HepG2 (cell line): Measurements from ENCODE around the gene RFX7. TPM values are rescaled to one million over a fixed set of nuclear protein-coding genes. Genes with fewer than 3 reads are reported as not detected.

ENCODE experiments used
- ATAC-seq: fragments of 200-7000 bp; cut with Tn5 transposase; 3 replicates; pipeline ENCODE4 v1.9.1; 2020; ENCODE audit warnings: mild to moderate bottlenecking, moderate library complexity
- BruUV-seq: library from RNA; stranded (reverse); fragments of 400-500 nt; replicated peaks from 2 replicates; lab custom pipeline; 2021; lab: Mats Ljungman, UMichigan
- CTCF ChIA-PET: fragments of 300-600 bp; formaldehyde crosslinking; extraction: SDS; loops from one replicate; lab custom pipeline; 2021; ENCODE audit warnings: low total read pairs, inconsistent platforms, low intra/inter-chr PET ratio; lab: Yijun Ruan, JAX
- POLR2A ChIA-PET: fragments of 350-600 bp; sonication (Branson Sonifier 250); formaldehyde crosslinking; loops from one replicate; lab custom pipeline; 2020; ENCODE audit warnings: antibody characterized with exemption, inconsistent platforms; lab: Yijun Ruan, JAX
- DNase-seq: peaks from one replicate; pipeline ENCODE4 v3.0.0-alpha.2; 2015; ENCODE audit warnings: low spot score
- FAIRE-seq: peaks from 3 replicates; lab custom pipeline; 2011; peaks lifted over from hg19 to GRCh38; lab: Jason Lieb, UNC
- H2AFZ ChIP-seq: one replicate; pipeline ENCODE4 v1.6.1; 2011; ENCODE audit warnings: low read length, inconsistent platforms
- H3K27ac ChIP-seq: fragments of 300-600 bp; 3 replicates; pipeline ENCODE4 v1.8.0; 2011; ENCODE audit warnings: mixed run types, mild to moderate bottlenecking, mixed read lengths, low read length, inconsistent platforms; ENCODE audit not compliant: insufficient read depth; ENCODE audit errors: extremely low read length
- H3K27me3 ChIP-seq, 2 experiments: fragments of 200-600 bp in 1 of 2; 2 replicates in 1 of 2; 3 replicates in 1 of 2; pipeline versions ENCODE4 v1.6.0 to v1.8.0; 2011; ENCODE audit warnings: low read length in 2 of 2, mild to moderate bottlenecking in 2 of 2, moderate library complexity in 2 of 2, inconsistent platforms in 1 of 2; ENCODE audit not compliant: insufficient read depth in 2 of 2, control insufficient read depth in 1 of 2
- H3K36me3 ChIP-seq, 2 experiments: fragments of 200-600 bp in 1 of 2; replicated peaks in 1 of 2; 2 replicates in 1 of 2; 3 replicates in 1 of 2; pipeline versions ENCODE4 v1.5.1 to v1.8.0; 2011; ENCODE audit warnings: low read length in 2 of 2, inconsistent platforms in 1 of 2; ENCODE audit not compliant: insufficient read depth in 2 of 2, control insufficient read depth in 1 of 2
- H3K4me1 ChIP-seq: 2 replicates; pipeline ENCODE4 v1.5.1; 2012; ENCODE audit warnings: low read length, inconsistent platforms; ENCODE audit not compliant: insufficient read depth
- H3K4me2 ChIP-seq: 2 replicates; pipeline ENCODE4 v1.6.0; 2011; ENCODE audit warnings: low read depth, low read length, inconsistent platforms
- H3K4me3 ChIP-seq, 3 experiments: fragments of 200-600 bp in 1 of 3; sonication (generic), shearing (Covaris generic) in 1 of 3; replicated peaks in 1 of 3; 2 replicates each; pipeline ENCODE4 v1.5.1; 2011 to 2016; ENCODE audit warnings: low read length in 3 of 3, inconsistent platforms in 2 of 3, low read depth in 2 of 3, mild to moderate bottlenecking in 2 of 3, control low read depth in 1 of 3, mixed read lengths in 1 of 3; ENCODE audit not compliant: insufficient read depth in 1 of 3
- H3K79me2 ChIP-seq: one replicate; pipeline ENCODE4 v1.6.1; 2011; ENCODE audit warnings: low read length, inconsistent platforms; ENCODE audit not compliant: insufficient read depth
- H3K9ac ChIP-seq: 2 replicates; pipeline ENCODE4 v1.6.0; 2011; ENCODE audit warnings: mild to moderate bottlenecking, low read depth, low read length, inconsistent platforms; ENCODE audit not compliant: insufficient read depth
- H3K9me3 ChIP-seq: 2 replicates; pipeline ENCODE4 v1.5.1; 2012; ENCODE audit warnings: mild to moderate bottlenecking, low read length
- H4K20me1 ChIP-seq: 2 replicates; pipeline ENCODE4 v1.6.0; 2011; ENCODE audit warnings: inconsistent platforms, mild to moderate bottlenecking, low read length, moderate library complexity; ENCODE audit not compliant: insufficient read depth
- CBX2 ChIP-seq, 2 experiments: fragments of 200-600 bp in 1 of 2; sonication (generic); formaldehyde crosslinking in 1 of 2; IDR thresholded peaks; 2 replicates each; pipeline versions ENCODE4 v1.7.0 to v1.8.1; 2018 to 2022; ENCODE audit warnings: low read depth in 2 of 2, low read length in 1 of 2, mild to moderate bottlenecking in 1 of 2, missing genetic modification reagents in 1 of 2
- CHD4 ChIP-seq: fragments of 200-600 bp; sonication (generic); IDR thresholded peaks from 2 replicates; pipeline ENCODE4 v1.7.0; 2017; ENCODE audit warnings: mild to moderate bottlenecking, low read length, borderline replicate concordance
- EEA1 ChIP-seq: sonication (generic); formaldehyde crosslinking; IDR thresholded peaks from 2 replicates; pipeline ENCODE4 v1.5.1; 2020; ENCODE audit warnings: mild to moderate bottlenecking, missing genetic modification reagents, borderline replicate concordance
- FOXO4 ChIP-seq: sonication (generic); formaldehyde crosslinking; conservative IDR thresholded peaks from 2 replicates; pipeline ENCODE4 v1.8.1; 2023; ENCODE audit warnings: missing genetic modification reagents
- HMG20A ChIP-seq: IDR thresholded peaks from 2 replicates; pipeline ENCODE4 v1.6.1; 2016; ENCODE audit warnings: borderline replicate concordance
- HNRNPLL ChIP-seq: fragments of 200-400 bp; formaldehyde crosslinking; IDR thresholded peaks from 2 replicates; pipeline ENCODE4 v1.6.1; 2017; ENCODE audit warnings: mild to moderate bottlenecking, low read depth, low read length; ENCODE audit not compliant: poor library complexity, severe bottlenecking
- NFKBIZ ChIP-seq: IDR thresholded peaks from 2 replicates; pipeline ENCODE4 v1.6.1; 2018; ENCODE audit warnings: missing genetic modification reagents, missing compliant biosample characterization
- SRSF4 ChIP-seq: fragments of 200-400 bp; formaldehyde crosslinking; IDR thresholded peaks from one replicate; pipeline ENCODE4 v1.6.1; 2018; ENCODE audit warnings: mild to moderate bottlenecking, low read depth, low read length, moderate library complexity; ENCODE audit not compliant: poor library complexity, severe bottlenecking
- TBX3 ChIP-seq: fragments of 450-650 bp; IDR thresholded peaks from 2 replicates; pipeline ENCODE4 v1.6.1; 2017; ENCODE audit warnings: antibody characterized with exemption, mild to moderate bottlenecking, inconsistent platforms, borderline replicate concordance
- ZBTB20 ChIP-seq: sonication (generic); formaldehyde crosslinking; IDR thresholded peaks from 2 replicates; pipeline ENCODE4 v1.8.1; 2023; ENCODE audit warnings: missing genetic modification reagents, low read depth, mild to moderate bottlenecking, borderline replicate concordance
- ZBTB44 ChIP-seq: sonication (generic); formaldehyde crosslinking; IDR thresholded peaks from 2 replicates; pipeline ENCODE4 v1.4.0; 2020; ENCODE audit warnings: missing genetic modification reagents
- ZKSCAN1 ChIP-seq: fragments of 150-350 bp; IDR thresholded peaks from 2 replicates; pipeline ENCODE4 v1.6.1; 2014; ENCODE audit warnings: low read length
- ZNF207 ChIP-seq: fragments of 450-650 bp; IDR thresholded peaks from 2 replicates; pipeline ENCODE4 v1.6.1; 2016; ENCODE audit warnings: antibody characterized with exemption, borderline replicate concordance
- ZNF598 ChIP-seq: sonication (generic); formaldehyde crosslinking; IDR thresholded peaks from 2 replicates; pipeline ENCODE4 v1.5.1; 2020; ENCODE audit warnings: mild to moderate bottlenecking, missing genetic modification reagents, borderline replicate concordance
- ZNF747 ChIP-seq: sonication (generic); formaldehyde crosslinking; IDR thresholded peaks from 2 replicates; pipeline ENCODE4 v1.8.1; 2023; ENCODE audit warnings: missing genetic modification reagents, mild to moderate bottlenecking, borderline replicate concordance
- in situ Hi-C: cut with HindIII; loops from 2 replicates; pipeline ENCODE4 v1.10.0; 2017; ENCODE audit warnings: low pct_unique_long_range_greater_than_20kb; ENCODE audit not compliant: extremely low pct_ligation_motif_present
- intact Hi-C: fragments of 100-400 bp; cut with micrococcal nuclease; formaldehyde crosslinking; loops from one replicate; pipeline ENCODE4 v1.10.0; 2022; ENCODE audit not compliant: unreplicated experiment
- polyA plus RNA-seq, 8 experiments: library from polyadenylated mRNA; depleted of rRNA in 3 of 8; stranded (reverse) in 7 of 8; unstranded in 1 of 8; fragments of >200 nt; fragmentation: Illumina TruSeq in 4 of 8; extraction: Trizol in 4 of 8; gene quantifications; 2 replicates each; pipeline versions ENCODE4 v1.2.1 to v1.2.3, GENCODE V29; 2011 to 2016; ENCODE audit warnings: low read depth in 4 of 8, missing spikeins in 1 of 8, mixed read lengths in 1 of 8; ENCODE audit not compliant: insufficient read depth in 1 of 8
- total RNA-seq, 5 experiments: library from RNA; depleted of rRNA; stranded (reverse); fragments of >200 nt; fragmentation: Illumina TruSeq; extraction: Trizol; gene quantifications; 2 replicates each; pipeline ENCODE4 v1.2.3, GENCODE V29; 2016; ENCODE audit warnings: low read depth in 1 of 5
- TF ChIP-seq, protein P1 (sequence below): sonication (generic); formaldehyde crosslinking; IDR thresholded peaks from 2 replicates; pipeline ENCODE4 v1.4.0; 2020; ENCODE audit warnings: low read depth, mild to moderate bottlenecking, missing genetic modification reagents
- TF ChIP-seq, protein P2 (sequence below): sonication (generic); formaldehyde crosslinking; conservative IDR thresholded peaks from 2 replicates; pipeline ENCODE4 v1.4.0; 2020; ENCODE audit warnings: missing genetic modification reagents

The RFX7 gene
- total and polyA plus RNA-seq, 2 of the 13 experiments (the other 11 are each of a cell fraction or from before 2014, with no cell fraction given) = 8.5 to 10.4 TPM

DNA sequence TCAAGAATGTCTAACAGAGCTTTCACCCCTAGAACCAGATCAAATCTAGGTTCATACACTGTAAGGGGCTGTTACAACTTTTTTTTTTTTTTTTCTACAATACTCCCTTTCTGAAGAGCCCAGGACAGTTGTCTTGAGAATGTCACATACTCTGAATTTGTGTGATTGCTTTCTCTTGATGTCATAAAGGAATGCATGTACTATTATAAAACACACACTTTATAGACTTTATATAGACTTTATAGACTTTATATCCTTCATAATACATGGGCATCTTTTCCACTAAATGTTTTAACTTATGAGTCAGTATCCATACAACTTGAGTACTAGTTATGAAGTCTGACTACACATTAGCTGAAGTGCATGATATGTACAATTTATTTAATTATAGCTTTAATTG lies 26.3 kb downstream of the RFX7 start:
- BruUV-seq = no TSS peak
- POLR2A ChIA-PET = no interaction called here
- H3K27ac ChIP-seq = no peak overlapping the region
- H2AFZ ChIP-seq = no peak overlapping the region
- H4K20me1 ChIP-seq = no peaks in the 10 kb centered on the region
- no peak for ATAC-seq
- no peak for DNase-seq
- no peak overlapping the region for H3K9ac ChIP-seq
- peaks cover 0 to 4% of the 10 kb centered on the region in 2 experiments; a peak in 2 of 5 replicates for H3K36me3 ChIP-seq
- peaks cover 25% of the 10 kb centered on the region for H3K79me2 ChIP-seq
- H3K9me3 ChIP-seq = peaks cover 4% of the 10 kb centered on the region; the same call in 1 of the 2 replicates
- H3K4me2 ChIP-seq = no peak overlapping the region
- H3K4me1 ChIP-seq = peaks cover 10% of the 10 kb centered on the region
- in situ Hi-C loops = no loop called here
- no peak for FAIRE-seq
- CTCF ChIA-PET = no interaction called here
- H3K27me3 ChIP-seq = no peaks in the 10 kb centered on the region
- no peak overlapping the region for H3K4me3 ChIP-seq
- intact Hi-C loops = no loop called here
- TF ChIP-seq, protein P1, sequence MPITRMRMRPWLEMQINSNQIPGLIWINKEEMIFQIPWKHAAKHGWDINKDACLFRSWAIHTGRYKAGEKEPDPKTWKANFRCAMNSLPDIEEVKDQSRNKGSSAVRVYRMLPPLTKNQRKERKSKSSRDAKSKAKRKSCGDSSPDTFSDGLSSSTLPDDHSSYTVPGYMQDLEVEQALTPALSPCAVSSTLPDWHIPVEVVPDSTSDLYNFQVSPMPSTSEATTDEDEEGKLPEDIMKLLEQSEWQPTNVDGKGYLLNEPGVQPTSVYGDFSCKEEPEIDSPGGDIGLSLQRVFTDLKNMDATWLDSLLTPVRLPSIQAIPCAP (CRISPR knock-in tag) = no peak
- TF ChIP-seq ZNF747 (CRISPR knock-in tag) (no peak), ZKSCAN1 (no peak), HMG20A (no peak), CBX2 (IDR thresholded peaks at IDR 0.05; ENCODE audit: low read depth, low read length) (no peak), CBX2 (CRISPR knock-in tag; IDR thresholded peaks at IDR 0.05; ENCODE audit: low read depth) (no peak), SRSF4 (no peak), ZNF207 (no peak), FOXO4 (CRISPR knock-in tag) (no peak), CHD4 (no peak), TBX3 (no peak), NFKBIZ (CRISPR knock-in tag) (no peak), ZBTB44 (CRISPR knock-in tag) (no peak), ZNF598 (no peak), ZBTB20 (no peak), HNRNPLL (no peak), EEA1 (no peak)
- TF ChIP-seq, protein P2, sequence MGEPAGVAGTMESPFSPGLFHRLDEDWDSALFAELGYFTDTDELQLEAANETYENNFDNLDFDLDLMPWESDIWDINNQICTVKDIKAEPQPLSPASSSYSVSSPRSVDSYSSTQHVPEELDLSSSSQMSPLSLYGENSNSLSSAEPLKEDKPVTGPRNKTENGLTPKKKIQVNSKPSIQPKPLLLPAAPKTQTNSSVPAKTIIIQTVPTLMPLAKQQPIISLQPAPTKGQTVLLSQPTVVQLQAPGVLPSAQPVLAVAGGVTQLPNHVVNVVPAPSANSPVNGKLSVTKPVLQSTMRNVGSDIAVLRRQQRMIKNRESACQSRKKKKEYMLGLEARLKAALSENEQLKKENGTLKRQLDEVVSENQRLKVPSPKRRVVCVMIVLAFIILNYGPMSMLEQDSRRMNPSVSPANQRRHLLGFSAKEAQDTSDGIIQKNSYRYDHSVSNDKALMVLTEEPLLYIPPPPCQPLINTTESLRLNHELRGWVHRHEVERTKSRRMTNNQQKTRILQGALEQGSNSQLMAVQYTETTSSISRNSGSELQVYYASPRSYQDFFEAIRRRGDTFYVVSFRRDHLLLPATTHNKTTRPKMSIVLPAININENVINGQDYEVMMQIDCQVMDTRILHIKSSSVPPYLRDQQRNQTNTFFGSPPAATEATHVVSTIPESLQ (CRISPR knock-in tag) = no peak
